ENCODE data around the gene OR10J5.

The OR10J5 gene

DNA sequence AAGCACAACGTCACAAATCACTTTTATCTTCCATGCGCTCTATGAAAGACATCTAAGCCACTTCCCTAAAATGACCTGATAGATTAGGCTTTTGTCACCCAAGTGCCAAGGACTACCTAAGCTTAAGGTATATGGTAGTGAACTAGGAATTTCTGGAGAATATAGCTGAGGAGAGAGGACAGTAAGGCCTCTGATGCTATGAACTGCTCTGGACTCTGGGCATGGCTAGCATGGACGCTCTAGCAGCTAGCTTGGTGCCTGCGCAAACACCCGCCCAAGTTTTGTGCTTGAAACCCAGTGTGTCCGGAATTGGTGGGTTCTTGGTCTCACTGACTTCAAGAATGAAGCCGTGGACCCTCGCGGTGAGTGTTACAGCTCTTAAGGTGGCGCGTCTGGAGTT lies 42.5 kb downstream of the OR10J5 start:
- H3K4me3 ChIP-seq (ENCODE audit: insufficient read depth, low read length, poor library complexity, severe bottlenecking): no peak overlapping the region
- H3K27me3 ChIP-seq (ENCODE audit: low read length): no peaks in the 10 kb centered on the region
- H3K9ac ChIP-seq (ENCODE audit: low read length): no peak overlapping the region
- no peaks in the 10 kb centered on the region for H3K9me3 ChIP-seq (ENCODE audit: insufficient read depth, low read length)
- TF ChIP-seq EZH2phosphoT487 (conservative IDR thresholded peaks at IDR 0.05; ENCODE audit: low read length): no peak
- TF ChIP-seq, protein P1, sequence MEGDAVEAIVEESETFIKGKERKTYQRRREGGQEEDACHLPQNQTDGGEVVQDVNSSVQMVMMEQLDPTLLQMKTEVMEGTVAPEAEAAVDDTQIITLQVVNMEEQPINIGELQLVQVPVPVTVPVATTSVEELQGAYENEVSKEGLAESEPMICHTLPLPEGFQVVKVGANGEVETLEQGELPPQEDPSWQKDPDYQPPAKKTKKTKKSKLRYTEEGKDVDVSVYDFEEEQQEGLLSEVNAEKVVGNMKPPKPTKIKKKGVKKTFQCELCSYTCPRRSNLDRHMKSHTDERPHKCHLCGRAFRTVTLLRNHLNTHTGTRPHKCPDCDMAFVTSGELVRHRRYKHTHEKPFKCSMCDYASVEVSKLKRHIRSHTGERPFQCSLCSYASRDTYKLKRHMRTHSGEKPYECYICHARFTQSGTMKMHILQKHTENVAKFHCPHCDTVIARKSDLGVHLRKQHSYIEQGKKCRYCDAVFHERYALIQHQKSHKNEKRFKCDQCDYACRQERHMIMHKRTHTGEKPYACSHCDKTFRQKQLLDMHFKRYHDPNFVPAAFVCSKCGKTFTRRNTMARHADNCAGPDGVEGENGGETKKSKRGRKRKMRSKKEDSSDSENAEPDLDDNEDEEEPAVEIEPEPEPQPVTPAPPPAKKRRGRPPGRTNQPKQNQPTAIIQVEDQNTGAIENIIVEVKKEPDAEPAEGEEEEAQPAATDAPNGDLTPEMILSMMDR (IDR thresholded peaks at IDR 0.05; ENCODE audit: insufficient read depth, low read length, poor library complexity, severe bottlenecking): no peak
- no peaks in the 10 kb centered on the region for H3F3A ChIP-seq (ENCODE audit: insufficient read depth)
- no peak overlapping the region for H3K27ac ChIP-seq (ENCODE audit: low read depth, low read length)
- H4K20me1 ChIP-seq (ENCODE audit: low read depth, low read length): no peaks in the 10 kb centered on the region
- no peaks in the 10 kb centered on the region for H3K79me2 ChIP-seq (ENCODE audit: insufficient read depth, low read length)
- no peaks in the 10 kb centered on the region for H3K36me3 ChIP-seq (ENCODE audit: low read length)
- H3K9me2 ChIP-seq (replicated peaks; ENCODE audit: insufficient read depth, low read length): no peaks in the 10 kb centered on the region
- H3K4me2 ChIP-seq (ENCODE audit: low read depth, low read length, poor library complexity, severe bottlenecking): no peak overlapping the region
- no peak overlapping the region for H2AFZ ChIP-seq (ENCODE audit: low read depth, low read length, severe bottlenecking)

DNA sequence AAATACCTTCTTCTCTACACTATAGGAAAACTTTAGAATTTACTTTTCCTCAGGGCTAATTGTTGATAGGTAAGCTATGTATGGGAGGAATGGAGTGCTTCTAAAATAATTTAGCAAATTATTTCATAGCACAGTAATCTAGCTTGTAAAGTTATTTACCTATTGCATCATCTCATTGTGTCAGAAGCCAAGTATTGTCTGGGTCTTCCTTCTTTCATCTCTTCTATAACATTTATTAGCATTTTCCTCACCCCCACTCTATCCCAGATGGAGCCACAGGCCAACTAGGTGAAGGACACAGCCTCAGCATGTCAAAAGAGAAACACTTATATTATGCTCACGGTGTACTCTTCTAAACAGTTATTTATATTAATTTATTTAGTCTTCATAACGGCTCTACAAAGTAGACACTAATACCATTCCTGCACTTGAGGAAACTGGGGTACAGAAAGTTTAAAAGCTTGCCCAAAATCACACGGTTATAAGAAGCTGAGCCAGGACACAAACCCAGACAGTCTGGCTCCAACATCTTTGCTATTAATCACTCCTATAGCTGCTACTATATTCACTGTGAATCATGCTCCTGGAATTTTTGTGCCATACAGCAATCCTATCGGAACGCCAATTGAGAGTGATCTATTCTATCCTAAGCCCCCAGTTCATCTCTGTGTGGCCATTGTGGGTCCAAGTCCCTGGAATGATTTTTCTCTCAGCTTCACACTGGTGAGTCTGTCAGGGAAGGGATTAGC lies 43.1 kb downstream of the OR10J5 start:
- no peak overlapping the region for H2AFZ ChIP-seq (ENCODE audit: low read depth, low read length, severe bottlenecking)
- H3K9ac ChIP-seq (ENCODE audit: low read length): no peak overlapping the region
- no peak overlapping the region for H3K4me2 ChIP-seq (ENCODE audit: low read depth, low read length, poor library complexity, severe bottlenecking)
- TF ChIP-seq EZH2phosphoT487 (conservative IDR thresholded peaks at IDR 0.05; ENCODE audit: low read length): no peak
- TF ChIP-seq, protein P1 (IDR thresholded peaks at IDR 0.05; ENCODE audit: insufficient read depth, low read length, poor library complexity, severe bottlenecking): no peak
- H3K9me2 ChIP-seq (replicated peaks; ENCODE audit: insufficient read depth, low read length): no peaks in the 10 kb centered on the region
- no peaks in the 10 kb centered on the region for H3K9me3 ChIP-seq (ENCODE audit: insufficient read depth, low read length)
- H3K27ac ChIP-seq (ENCODE audit: low read depth, low read length): no peak overlapping the region
- no peaks in the 10 kb centered on the region for H3F3A ChIP-seq (ENCODE audit: insufficient read depth)
- no peaks in the 10 kb centered on the region for H3K79me2 ChIP-seq (ENCODE audit: insufficient read depth, low read length)
- H3K36me3 ChIP-seq (ENCODE audit: low read length): no peaks in the 10 kb centered on the region
- H3K27me3 ChIP-seq (ENCODE audit: low read length): no peaks in the 10 kb centered on the region
- no peak overlapping the region for H3K4me3 ChIP-seq (ENCODE audit: insufficient read depth, low read length, poor library complexity, severe bottlenecking)
- H4K20me1 ChIP-seq (ENCODE audit: low read depth, low read length): no peaks in the 10 kb centered on the region
